ENCODE results near the gene TRIM40.

GRCh38 chr6:30156262-30156599 lies 20.3 kb downstream of the TRIM40 start:
- no peak for TF ChIP-seq CTCF (IDR thresholded peaks at IDR 0.05)
- TF ChIP-seq POLR2AphosphoS5 (IDR thresholded peaks at IDR 0.05), result no peak
